ENCODE results near the gene MB.

Gene MB

GRCh38 chr22:35593891-35594470 lies 23.1 kb downstream of the MB start:
- no peak for DNase-seq (ENCODE audit: low spot score)

- DNase-seq (ENCODE audit: low spot score) = no peak
These were observed 23.8 kb downstream of the MB start for GRCh38 chr22:35593071-35593890.

GRCh38 chr22:35592418-35592967 lies 24.6 kb downstream of the MB start:
- no peak for DNase-seq (ENCODE audit: low spot score)

DNA sequence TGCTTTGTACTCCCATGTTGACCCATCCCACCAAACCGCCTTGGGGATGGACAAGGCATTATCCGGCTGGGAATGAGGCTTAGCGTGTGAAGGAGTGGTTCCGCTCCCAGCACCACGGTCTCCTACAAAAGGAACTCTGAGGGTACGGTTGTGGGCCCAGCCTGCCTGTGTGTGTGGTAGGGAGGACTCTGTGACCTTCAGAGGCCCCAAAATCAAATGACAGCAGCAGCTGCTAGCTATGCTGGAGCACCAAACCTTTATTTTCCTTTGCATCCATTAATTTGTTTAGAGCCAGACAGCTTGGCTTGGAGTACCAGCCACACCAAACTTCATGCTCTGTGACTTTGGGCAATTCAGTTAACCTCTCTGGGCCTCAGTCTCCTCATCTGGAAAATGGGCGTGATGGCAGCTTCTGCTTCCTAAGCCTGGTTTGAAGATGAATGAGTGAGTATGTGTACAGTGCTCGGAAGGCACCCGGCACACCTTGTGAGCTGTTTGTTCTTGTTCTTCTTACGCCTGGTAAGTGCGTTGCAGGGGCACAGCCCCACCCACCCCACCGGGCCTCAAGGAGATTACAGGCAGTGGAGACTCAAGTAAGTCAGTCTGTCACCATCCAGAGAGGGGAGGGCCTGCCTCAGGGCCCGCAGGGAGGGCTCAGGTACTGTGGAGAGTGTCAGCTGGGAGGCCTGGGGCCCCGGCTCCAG lies 25.3 kb downstream of the MB start:
- no peak for DNase-seq (ENCODE audit: low spot score)

GRCh38 chr22:35590634-35591295 lies 26.4 kb downstream of the MB start:
- no peak for DNase-seq (ENCODE audit: low spot score)

- DNase-seq (ENCODE audit: low spot score) = no peak
These were observed 27.4 kb downstream of the MB start for GRCh38 chr22:35589756-35590093.

- no peak for DNase-seq (ENCODE audit: low spot score)
These were observed 27.9 kb downstream of the MB start for GRCh38 chr22:35589071-35589755.

GRCh38 chr22:35587896-35588295 lies 29.2 kb downstream of the MB start:
- DNase-seq (ENCODE audit: low spot score) = no peak

DNA sequence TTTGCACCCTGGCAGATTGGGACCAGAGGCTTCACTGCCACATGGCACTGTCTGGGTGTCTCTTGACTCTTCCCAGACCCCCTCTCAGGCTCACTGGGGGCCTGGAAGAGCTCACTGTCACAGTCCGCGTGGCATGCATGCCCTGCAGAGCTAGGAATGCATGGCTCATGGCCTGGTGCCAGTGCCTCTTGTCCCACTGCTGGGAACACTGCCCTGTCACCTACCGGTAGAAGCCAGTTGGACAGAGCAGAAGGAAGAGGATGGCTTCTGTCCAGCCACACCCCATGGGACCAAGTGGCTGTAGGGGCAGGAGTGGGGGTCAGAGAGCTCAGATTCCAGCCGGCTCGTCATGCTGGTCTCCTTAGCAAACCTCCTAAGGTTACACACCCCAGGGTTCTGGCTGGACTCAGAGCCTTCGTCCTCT lies 29.7 kb downstream of the MB start:
- DNase-seq (ENCODE audit: low spot score) = no peak

DNA sequence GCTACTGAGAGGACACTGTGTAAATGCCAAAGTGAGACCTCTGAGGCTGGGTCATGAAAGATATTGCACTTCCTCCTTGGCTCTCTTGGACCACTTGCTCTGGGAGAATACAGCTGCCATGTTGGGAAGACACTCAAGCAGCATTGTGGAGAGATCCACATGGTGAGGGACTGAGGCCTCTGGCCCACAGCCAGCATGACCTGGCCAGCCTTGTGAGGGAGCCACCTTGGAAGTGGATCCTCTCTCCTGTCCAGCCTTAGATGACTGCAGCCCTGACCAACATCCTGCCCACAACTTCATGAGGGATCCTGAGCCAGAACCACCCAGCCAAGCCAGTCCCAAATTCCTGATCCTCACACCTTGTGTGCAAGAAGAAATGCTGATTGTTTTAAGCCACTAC lies 30.4 kb downstream of the MB start:
- DNase-seq (ENCODE audit: low spot score) = no peak

DNA sequence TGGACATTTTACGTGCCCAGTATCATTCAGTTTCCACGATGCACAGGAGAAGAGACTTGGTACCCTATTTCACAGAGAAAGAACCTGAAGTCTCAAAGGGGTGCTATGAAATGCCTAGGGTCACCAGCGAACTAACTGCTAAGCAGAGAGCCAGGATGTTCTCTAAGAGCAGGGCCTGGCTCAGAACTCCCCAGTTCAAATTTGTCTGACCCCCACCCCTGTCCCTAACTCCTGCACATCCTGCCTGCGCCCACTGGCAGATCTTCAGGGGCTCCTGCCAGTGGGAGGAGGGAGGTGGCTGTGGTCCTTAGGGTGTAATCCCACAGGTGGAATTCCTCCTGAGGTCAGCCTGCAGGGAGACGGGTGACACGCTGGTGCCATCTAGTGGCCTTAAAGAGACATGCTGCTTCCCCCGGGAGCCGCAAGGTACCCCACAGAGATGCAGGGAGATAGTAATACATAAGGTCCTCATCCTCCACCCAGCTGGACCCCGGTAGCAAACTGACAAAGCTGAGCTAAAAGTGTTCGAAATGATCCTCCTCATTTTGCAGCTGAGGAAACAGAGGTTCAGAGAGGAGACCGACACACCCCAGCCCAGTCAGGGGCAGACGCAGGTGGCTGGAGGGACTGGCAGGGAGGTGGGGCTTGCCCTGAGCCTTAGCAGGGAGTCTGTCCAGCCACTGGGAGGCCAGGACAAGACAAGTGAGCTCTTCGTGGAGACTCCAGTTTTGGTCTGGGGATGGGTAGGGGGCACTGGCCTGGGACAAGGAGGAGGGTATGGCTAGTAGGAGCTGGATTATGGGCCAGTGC lies 34.1 kb downstream of the MB start:
- peak; percentile 52 for DNase-seq (ENCODE audit: low spot score)

DNA sequence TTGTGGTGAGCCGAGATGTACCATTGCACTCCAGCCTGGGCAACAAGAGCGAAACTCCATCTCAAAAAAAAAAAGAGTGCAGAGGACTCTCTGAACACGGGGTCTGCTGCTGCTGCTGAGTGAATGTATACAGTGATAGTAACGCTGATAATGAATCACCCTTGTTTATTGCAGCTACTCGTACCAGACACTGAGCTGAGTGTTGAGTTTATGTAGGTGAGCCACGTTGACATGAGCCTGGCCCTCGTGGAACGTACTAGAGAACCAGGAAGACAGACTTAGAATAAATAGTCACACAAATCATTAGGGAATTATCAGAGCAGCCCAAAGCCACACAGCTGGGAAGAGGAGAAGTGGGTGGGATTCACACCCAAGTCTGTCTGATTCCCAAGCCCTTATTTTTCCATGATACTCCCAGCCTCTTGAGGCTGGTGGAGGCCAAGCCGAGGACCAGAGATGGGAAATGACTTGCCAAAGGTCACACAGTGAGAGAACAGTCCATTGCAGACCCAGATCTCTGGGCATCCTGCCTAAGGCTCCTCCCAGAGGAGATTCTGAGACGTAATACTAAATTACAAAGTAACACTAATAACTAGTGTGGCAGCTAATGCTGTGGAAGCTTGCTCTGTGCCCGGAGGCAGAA lies 34.8 kb downstream of the MB start:
- no peak for DNase-seq (ENCODE audit: low spot score)

- DNase-seq (ENCODE audit: low spot score) = no peak
These were observed 36.1 kb downstream of the MB start for GRCh38 chr22:35581023-35581413.

DNA sequence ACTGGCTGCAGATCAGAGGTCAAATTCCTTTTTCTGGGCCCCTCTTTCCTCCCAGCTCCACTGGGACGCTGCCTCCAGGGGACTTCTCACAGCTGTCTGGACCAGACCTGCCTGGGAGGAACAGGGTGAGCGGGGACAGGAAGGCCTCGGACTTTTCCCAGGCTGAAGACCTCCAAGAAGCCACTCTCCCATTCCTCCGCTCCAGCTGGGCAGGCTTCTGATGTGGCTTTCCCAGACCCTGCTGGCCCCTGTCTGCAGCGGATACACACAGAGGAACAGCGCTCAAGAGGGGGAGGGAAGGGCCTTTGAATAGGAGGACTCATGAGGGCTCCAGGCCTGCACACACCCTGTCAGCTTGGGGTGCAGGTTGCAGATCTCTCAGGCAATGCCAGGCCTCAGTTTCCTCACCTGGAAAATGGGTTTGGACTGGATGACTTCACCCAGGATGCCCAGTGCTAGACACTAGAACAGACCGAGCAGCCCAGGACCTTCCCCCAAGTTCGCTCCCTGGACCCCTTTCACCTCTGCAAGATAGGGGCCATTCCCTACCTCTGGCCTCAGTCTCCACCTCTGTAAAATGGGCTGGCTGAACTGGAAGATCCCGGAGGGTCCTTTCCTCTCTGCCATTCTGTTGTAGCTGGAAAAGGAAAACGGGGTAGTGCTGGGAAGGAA lies 36.6 kb downstream of the MB start:
- DNase-seq (ENCODE audit: low spot score) = no peak

GRCh38 chr22:35578836-35579575 lies 38.1 kb downstream of the MB start:
- DNase-seq (ENCODE audit: low spot score) = no peak

- DNase-seq (ENCODE audit: low spot score) = no peak
These were observed 39.1 kb downstream of the MB start for GRCh38 chr22:35577799-35578659.

- no peak for DNase-seq (ENCODE audit: low spot score)
These were observed 40.5 kb downstream of the MB start for GRCh38 chr22:35576671-35577070.

GRCh38 chr22:35575116-35575748 lies 41.9 kb downstream of the MB start:
- DNase-seq (ENCODE audit: low spot score) = no peak
